Mammary epithelial cell (primary cell): ENCODE measurements around the gene LRRC14B.

Experiments used
- CTCF ChIP-seq, 2 donors: IDR thresholded peaks in 1 of 2; conservative IDR thresholded peaks in 1 of 2; 2 replicates each; pipeline ENCODE4 v1.5.1; 2011 to 2012; ENCODE audit warnings: inconsistent platforms in 2 of 2, low read length in 2 of 2, mild to moderate bottlenecking in 2 of 2, control low read depth in 1 of 2, low read depth in 1 of 2; ENCODE audit not compliant: insufficient read depth in 1 of 2; ENCODE audit errors: extremely low read depth in 1 of 2
- EZH2 ChIP-seq: IDR thresholded peaks from 2 replicates; pipeline ENCODE4 v1.6.1; 2012; ENCODE audit warnings: low read length, inconsistent platforms, borderline replicate concordance

DNA sequence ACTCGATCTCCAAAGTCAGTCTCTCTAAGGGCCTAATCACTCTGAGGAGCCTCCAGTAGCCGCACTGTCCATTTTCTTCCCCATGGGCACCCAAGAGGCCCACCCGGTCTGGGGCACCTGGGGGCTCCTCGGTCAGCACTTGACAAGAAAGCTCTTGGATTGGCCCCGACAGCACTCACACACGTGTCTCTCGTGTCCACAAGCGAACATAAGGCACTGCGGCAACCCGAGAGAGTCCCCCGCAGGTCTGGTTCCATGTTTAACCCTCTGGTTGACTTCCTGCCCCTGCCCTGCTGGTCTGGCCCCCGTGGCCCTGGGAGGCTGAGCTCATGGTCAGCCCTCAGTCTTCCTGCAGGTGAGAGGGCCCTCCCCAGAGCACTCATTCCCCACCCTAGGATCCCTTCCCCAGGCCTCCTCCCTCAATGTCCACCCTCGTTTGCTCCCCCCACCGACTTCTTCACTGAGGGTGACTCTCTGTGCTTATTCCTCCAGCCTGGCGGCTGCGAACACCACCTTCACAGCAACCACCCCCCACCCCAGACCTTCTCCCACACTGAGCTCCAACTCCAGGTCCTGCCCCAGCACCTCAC lies 16.3 kb upstream of the LRRC14B start:
- TF ChIP-seq CTCF (conservative IDR thresholded peaks at IDR 0.05 in 1 of 2, IDR thresholded peaks at IDR 0.05 in 1 of 2; ENCODE audit: extremely low read depth in 1 of 2, insufficient read depth in 1 of 2, low read depth in 1 of 2, low read length in 2 of 2) (no peak), EZH2 (no peak)
